Left hindlimb (tissue), 1 donor: ENCODE data around the gene ZNHIT6.
A peak's percentile ranks its signal among the peaks of the same experiment; 100 is the strongest.
"Not testable (repeated sequence)": the region's sequence is repeated elsewhere in the genome, so short reads cannot be mapped to it uniquely, and the experiment has no call there.

Source experiments
- DNase-seq: peaks from one replicate; pipeline ENCODE4 v3.0.0-alpha.2; 2018

ZNHIT6 gene

GRCh38 chr1:85707990-85708828 lies at the start of gene ZNHIT6:
TSS of gene ZNHIT6 (minus strand) at chr1:85708433. CDS start at chr1:85708284, 149 bp downstream.
- peak; percentile 92 for DNase-seq

- DNase-seq = no peak
Observed at GRCh38 chr1:85756864-85757263, 48.6 kb upstream of the ZNHIT6 start.

GRCh38 chr1:85748120-85748519 lies 39.9 kb upstream of the ZNHIT6 start:
- DNase-seq = no peak

- DNase-seq = no peak
Observed at GRCh38 chr1:85746777-85747176, 38.5 kb upstream of the ZNHIT6 start.

- DNase-seq = no peak
Observed at GRCh38 chr1:85743814-85744213, 35.6 kb upstream of the ZNHIT6 start.

GRCh38 chr1:85734931-85735330 lies 26.7 kb upstream of the ZNHIT6 start:
- no peak for DNase-seq

- no peak for DNase-seq
Observed at GRCh38 chr1:85718678-85719340, 10.6 kb upstream of the ZNHIT6 start.

GRCh38 chr1:85714418-85715114 lies 6.3 kb upstream of the ZNHIT6 start:
- DNase-seq = not testable (repeated sequence)

- no peak for DNase-seq
Observed at GRCh38 chr1:85708829-85709227, 595 bp upstream of the ZNHIT6 start.

- no peak for DNase-seq
Observed at GRCh38 chr1:85707267-85707989, 805 bp downstream of the ZNHIT6 start.

GRCh38 chr1:85705940-85706339 lies 2.3 kb downstream of the ZNHIT6 start:
- DNase-seq = no peak

GRCh38 chr1:85700422-85700821 lies 7.8 kb downstream of the ZNHIT6 start:
- no peak for DNase-seq

GRCh38 chr1:85697895-85698294 lies 10.3 kb downstream of the ZNHIT6 start:
- DNase-seq = no peak

GRCh38 chr1:85692730-85693314 lies 15.4 kb downstream of the ZNHIT6 start:
- no peak for DNase-seq

- DNase-seq = no peak
Observed at GRCh38 chr1:85689775-85690404, 18.3 kb downstream of the ZNHIT6 start.

GRCh38 chr1:85683292-85684025 lies 24.8 kb downstream of the ZNHIT6 start:
- no peak for DNase-seq

GRCh38 chr1:85681087-85681486 lies 27.1 kb downstream of the ZNHIT6 start:
- DNase-seq = peak; percentile 37

GRCh38 chr1:85678193-85678592 lies 30.0 kb downstream of the ZNHIT6 start:
- DNase-seq = no peak

- no peak for DNase-seq
Observed at GRCh38 chr1:85677656-85678055, 30.6 kb downstream of the ZNHIT6 start.

- DNase-seq = no peak
Observed at GRCh38 chr1:85672031-85672660, 36.1 kb downstream of the ZNHIT6 start.

- no peak for DNase-seq
Observed at GRCh38 chr1:85665932-85666331, 42.3 kb downstream of the ZNHIT6 start.
